Measurements from ENCODE around the gene DHRS7. TPM values are rescaled to one million over a fixed set of nuclear protein-coding genes. Genes with fewer than 3 reads are reported as not detected.

Gene DHRS7
- total and polyA plus RNA-seq, 8 donors: 29.4 to 65.4 (median 37.9) TPM

DNA sequence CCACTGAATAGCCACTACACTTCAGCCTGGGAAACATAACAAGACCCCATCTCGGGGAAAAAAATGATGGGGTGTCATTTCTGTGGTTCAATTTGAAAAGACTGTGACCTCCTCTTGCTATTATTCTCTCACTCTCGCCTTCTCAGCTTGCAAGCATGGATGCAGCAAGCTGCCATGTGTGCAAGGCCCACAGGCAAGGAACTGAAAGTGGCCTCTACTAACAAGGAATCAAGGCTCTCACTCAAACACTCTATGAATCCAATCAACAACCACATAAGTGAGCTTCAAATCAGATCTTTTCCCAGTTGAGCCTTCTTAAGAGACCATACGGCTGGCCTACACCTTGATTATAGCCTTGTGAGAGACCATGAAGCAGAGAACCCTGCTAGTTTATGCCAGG lies 17.9 kb upstream of the DHRS7 start:
- WGBS, 2 donors: 87 to 92% methylated on average over 3 of the region's 3 CpGs
- Histone ChIP-seq H3K9me3 (no peaks in the 10 kb centered on the region), H3K27me3 (no peaks in the 10 kb centered on the region), H3K4me1 (no peaks in the 10 kb centered on the region), H3K36me3 (no peaks in the 10 kb centered on the region), H3K27ac (no peak overlapping the region), H3K4me3 (no peak overlapping the region)
- no peak for FAIRE-seq
- no peak for DNase-seq
- no peak for ATAC-seq
- intact Hi-C loops (cut with DNase I): loop anchor here in 2 of 3 donors (10.0 kb wide), 2 partner anchors 118 to 218 kb away; no protein-coding TSS in a partner anchor
- TF ChIP-seq, protein P1, sequence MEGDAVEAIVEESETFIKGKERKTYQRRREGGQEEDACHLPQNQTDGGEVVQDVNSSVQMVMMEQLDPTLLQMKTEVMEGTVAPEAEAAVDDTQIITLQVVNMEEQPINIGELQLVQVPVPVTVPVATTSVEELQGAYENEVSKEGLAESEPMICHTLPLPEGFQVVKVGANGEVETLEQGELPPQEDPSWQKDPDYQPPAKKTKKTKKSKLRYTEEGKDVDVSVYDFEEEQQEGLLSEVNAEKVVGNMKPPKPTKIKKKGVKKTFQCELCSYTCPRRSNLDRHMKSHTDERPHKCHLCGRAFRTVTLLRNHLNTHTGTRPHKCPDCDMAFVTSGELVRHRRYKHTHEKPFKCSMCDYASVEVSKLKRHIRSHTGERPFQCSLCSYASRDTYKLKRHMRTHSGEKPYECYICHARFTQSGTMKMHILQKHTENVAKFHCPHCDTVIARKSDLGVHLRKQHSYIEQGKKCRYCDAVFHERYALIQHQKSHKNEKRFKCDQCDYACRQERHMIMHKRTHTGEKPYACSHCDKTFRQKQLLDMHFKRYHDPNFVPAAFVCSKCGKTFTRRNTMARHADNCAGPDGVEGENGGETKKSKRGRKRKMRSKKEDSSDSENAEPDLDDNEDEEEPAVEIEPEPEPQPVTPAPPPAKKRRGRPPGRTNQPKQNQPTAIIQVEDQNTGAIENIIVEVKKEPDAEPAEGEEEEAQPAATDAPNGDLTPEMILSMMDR (IDR thresholded peaks at IDR 0.05): no peak

DNA sequence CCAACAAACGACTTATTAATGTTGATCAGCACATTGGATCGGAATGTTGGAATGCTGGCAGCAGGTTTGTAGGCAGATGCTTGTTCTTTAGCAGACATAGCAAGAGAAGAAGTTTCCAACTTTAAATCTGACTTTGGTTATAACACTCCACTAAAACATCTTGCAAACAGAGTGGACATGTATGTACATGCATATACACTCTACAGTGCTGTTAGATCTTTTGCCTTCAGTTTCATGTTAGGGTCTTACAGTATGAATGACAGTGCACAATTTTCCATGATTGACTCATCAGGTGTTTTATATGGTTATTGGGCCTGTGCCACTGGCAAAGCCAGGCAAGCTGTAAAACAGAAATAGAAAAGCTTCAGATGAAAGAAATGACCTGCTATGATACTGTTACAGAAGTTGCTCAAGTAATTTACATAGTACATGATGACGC lies 14.3 kb upstream of the DHRS7 start:
- no peak overlapping the region for H3K4me3 ChIP-seq
- no peaks in the 10 kb centered on the region for H3K4me1 ChIP-seq
- WGBS, 2 donors: 77 to 80% methylated on average over 3 of the region's 3 CpGs
- DNase-seq (no peak), ATAC-seq (no peak), FAIRE-seq (no peak)
- H3K9me3 ChIP-seq: no peaks in the 10 kb centered on the region
- intact Hi-C loops (cut with DNase I): no loop called here
- no peaks in the 10 kb centered on the region for H3K27me3 ChIP-seq
- TF ChIP-seq, protein P1 (IDR thresholded peaks at IDR 0.05): no peak
- H3K27ac ChIP-seq: no peak overlapping the region
- no peaks in the 10 kb centered on the region for H3K36me3 ChIP-seq

DNA sequence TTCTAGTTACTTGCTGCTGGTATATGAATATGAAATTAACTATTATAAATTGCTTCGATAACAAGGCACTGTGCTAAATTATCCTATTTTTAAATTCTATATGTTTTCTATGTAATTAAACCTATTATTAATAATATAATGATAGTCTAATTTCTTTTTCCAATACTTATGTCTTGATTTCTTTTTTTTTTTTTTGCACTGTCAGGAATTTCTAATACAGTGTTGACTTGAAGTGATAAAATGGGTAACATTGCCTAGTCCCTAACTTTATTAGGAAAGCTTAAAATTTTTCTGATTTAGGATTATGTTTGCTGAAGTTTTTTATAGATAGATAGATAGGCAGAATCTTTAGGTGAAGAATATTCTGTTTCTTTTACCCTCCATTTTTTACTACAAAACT lies 13.6 kb upstream of the DHRS7 start:
- ATAC-seq (no peak), FAIRE-seq (peak; percentile 81), DNase-seq (no peak)
- Histone ChIP-seq H3K36me3 (no peaks in the 10 kb centered on the region), H3K27ac (no peak overlapping the region), H3K27me3 (no peaks in the 10 kb centered on the region), H3K9me3 (no peaks in the 10 kb centered on the region), H3K4me1 (no peaks in the 10 kb centered on the region), H3K4me3 (no peak overlapping the region)
- WGBS, 2 donors: 92 to 96% methylated on average over 1 of the region's 1 CpG
- TF ChIP-seq, protein P1 (IDR thresholded peaks at IDR 0.05): no peak
- intact Hi-C loops (cut with DNase I): no loop called here

DNA sequence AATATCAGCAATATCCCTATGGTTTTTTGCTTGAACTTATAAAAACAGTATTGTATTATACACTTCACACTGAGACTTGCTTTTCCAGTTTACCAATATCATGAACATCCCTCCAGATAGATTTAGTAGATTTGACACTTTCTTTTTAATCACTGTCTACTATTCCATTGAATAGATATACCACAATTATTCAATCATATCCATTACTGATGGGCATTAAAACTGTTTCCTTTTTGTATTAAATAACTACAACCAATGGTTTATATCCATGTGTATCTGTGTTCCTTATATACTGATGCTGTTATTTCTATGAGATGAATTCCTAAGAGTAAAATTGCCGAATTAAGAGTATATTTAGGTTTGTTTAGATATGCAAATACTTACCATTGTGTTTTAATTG lies 13.0 kb upstream of the DHRS7 start:
- intact Hi-C loops (cut with DNase I): no loop called here
- no peak overlapping the region for H3K4me3 ChIP-seq
- 88 to 91% methylated on average over 1 of the region's 1 CpG for WGBS, 2 donors
- DNase-seq: no peak
- H3K9me3 ChIP-seq: no peaks in the 10 kb centered on the region
- no peak for FAIRE-seq
- no peaks in the 10 kb centered on the region for H3K27me3 ChIP-seq
- H3K4me1 ChIP-seq: no peaks in the 10 kb centered on the region
- no peak for ATAC-seq
- H3K27ac ChIP-seq: no peak overlapping the region
- no peaks in the 10 kb centered on the region for H3K36me3 ChIP-seq
- TF ChIP-seq, protein P1 (IDR thresholded peaks at IDR 0.05): no peak

DNA sequence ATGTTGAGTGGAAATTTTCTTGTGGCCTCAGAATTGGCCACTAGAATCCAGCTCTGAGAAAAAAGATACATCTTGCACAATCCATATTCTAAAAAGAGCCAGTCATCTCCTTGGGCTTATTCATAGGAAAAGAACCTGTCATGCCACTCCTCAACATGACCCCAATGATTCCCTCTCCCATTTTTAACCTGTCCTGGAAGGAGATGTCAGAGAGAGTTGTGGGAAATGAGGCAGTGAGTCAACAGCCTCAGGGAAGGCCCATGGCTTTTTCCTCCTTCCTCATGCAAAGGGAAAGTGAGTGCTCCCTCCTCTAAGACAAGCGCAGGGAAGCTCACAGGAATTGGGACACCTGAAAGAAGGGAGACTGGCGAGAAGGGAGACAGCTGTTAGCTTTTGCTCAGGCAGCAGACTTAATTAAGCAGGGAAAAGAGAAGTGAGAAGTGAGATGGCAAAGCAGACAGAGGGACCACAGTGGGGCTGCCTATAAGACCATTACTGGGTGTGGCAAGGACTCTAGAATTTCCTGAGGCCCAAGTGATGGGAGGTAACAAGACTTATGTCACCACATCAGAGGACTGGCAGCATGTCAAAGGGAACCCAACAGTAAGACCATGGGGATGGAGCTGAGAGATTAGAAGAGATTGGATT lies 10.2 kb upstream of the DHRS7 start:
- Histone ChIP-seq H3K9me3 (no peaks in the 10 kb centered on the region), H3K27me3 (no peaks in the 10 kb centered on the region), H3K27ac (no peak overlapping the region), H3K4me3 (no peak overlapping the region), H3K36me3 (no peaks in the 10 kb centered on the region), H3K4me1 (no peaks in the 10 kb centered on the region)
- FAIRE-seq (no peak), DNase-seq (no peak), ATAC-seq (no peak)
- TF ChIP-seq, protein P1 (IDR thresholded peaks at IDR 0.05): no peak
- intact Hi-C loops (cut with DNase I): no loop called here
- WGBS, 2 donors: 67 to 78% methylated on average over 2 of the region's 2 CpGs

Data from pancreas (tissue), 10 donors.